Stimulated activated CD4-positive, alpha-beta T cell treated with anti-CD3 and anti-CD28 coated beads, Interleukin-12 subunit alpha, Interleukin-12 subunit beta, amount 100 ng/mL, for 48 hours (primary cell): ENCODE measurements around the gene C22orf31.

Source experiments
- DNase-seq, 3 donors: peaks; one replicate each; pipeline ENCODE4 v3.0.0-alpha.2; 2020; ENCODE audit warnings: low read depth in 2 of 3, low spot score in 1 of 3

Gene C22orf31

DNA sequence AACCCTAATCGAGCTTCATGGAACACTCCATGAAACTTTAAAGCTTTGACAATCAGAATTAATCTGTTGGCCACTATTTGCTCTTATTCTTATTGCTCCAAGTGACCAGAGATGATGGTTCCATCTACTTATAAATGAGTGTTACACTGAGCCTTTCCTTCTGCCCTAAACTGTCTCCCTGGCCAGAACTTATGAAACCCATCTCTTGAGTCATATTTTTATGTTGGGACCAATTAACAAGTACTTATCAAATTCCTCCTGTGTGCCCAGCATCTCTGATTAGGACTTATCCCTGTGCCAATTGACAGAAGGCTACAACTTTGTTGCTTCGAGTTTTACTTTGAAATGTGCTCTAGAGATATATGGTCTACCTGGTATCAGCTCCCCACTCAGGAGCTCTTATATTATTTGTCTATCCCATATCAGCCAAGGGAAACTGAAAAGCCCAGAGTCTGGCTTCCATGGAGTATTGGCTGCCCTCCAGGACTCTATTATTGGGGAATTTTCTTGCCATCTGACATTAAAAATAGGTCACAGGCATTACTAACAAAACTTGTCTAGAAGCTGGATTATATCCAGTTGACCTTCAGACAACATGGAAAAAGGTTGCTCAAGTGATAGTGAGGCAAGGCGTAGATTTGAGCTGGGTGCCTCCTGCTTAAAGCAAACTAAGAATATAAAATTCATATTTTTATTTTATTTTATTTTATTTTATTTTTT is 20.0 kb upstream of the C22orf31 start:
- no peak for DNase-seq

DNA sequence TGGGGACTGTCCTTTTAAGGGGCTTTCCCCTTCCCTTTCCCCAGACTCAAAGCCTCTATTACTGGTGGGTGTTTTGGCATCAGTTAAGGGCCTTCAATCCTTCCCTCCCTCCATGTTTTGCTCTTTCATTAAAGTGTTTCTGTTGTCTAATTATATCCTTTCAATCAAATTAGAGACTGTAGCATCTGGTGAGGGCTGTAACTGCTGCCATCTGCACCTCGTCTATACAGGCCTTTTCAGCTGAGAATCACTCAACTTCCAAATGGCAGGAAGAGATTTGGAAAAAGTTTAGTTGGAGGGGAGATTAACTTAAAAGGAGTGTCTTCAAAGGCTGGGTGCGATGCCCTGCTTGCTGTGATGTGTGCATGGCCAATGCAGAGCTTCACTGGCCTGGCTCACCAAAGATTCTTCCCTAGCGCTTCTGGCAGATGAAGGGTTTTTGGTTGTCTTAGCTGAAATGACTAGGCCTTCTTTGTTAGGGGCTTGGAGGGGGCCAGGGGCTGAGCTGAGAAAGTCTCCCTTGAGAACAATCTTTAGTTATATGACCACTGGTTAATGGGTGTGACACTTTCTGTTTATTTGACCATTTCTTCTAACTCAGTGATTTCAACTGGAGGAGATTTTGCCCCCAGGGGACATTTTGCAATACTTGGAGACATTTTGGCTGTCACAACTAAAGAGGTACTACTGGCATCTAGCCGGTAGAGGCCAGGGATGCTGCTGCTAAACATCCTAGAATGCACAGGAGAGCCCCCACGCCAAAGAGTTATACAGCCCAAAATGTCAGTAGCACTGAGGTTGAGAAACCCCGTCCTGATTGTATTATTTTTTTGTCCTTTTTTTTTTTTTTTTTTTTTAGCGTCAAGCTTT is 18.7 kb upstream of the C22orf31 start:
- no peak for DNase-seq

DNA sequence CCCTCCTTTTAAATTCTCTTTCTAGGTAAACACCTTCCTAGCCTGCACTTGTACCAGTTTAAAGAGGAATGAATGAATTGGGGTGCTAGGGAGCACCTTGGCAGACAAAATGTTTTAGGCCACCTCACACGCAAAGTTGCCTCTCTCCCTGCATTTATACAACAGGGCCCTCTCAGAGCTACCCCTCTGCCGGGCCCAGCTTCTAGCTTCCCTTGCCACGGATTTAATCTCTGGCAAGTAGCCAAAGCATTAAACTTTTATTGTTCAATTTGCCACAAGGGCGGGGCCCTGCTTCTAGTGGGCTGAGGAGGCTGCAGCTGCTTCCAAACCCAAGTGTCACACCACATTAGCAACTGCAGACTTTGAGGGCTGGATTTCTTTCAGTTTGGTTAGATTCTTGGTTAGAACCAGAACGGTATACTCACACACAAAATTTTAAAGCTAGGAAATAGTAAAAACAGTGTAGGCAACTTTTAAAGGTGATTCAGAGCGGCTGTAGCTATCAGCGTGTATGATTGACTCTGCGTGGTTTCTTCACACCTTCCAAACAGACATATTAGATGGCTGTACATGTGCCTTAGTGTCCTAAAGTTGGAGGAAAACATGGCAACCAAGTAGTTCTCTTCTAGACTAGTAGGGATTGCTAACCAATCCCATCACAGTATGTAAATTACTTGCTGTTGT is 17.7 kb upstream of the C22orf31 start:
- DNase-seq, result no peak

DNA sequence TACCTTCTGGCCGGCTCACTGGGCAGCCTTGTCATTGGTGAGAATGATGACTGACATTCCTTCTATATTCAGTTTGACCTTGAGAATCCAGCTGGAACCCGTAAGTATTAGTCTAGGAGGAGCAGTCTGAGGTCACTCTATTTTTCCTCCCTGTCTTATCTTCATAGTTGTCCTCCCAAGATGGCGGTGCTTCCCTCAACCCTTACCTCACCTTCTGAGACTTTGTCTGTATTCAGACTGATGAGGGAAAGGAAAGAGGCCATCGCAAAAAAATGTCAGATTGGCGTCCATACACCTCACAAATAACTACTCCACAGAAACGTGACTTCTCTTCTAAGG is 17.2 kb upstream of the C22orf31 start:
- no peak for DNase-seq

DNA sequence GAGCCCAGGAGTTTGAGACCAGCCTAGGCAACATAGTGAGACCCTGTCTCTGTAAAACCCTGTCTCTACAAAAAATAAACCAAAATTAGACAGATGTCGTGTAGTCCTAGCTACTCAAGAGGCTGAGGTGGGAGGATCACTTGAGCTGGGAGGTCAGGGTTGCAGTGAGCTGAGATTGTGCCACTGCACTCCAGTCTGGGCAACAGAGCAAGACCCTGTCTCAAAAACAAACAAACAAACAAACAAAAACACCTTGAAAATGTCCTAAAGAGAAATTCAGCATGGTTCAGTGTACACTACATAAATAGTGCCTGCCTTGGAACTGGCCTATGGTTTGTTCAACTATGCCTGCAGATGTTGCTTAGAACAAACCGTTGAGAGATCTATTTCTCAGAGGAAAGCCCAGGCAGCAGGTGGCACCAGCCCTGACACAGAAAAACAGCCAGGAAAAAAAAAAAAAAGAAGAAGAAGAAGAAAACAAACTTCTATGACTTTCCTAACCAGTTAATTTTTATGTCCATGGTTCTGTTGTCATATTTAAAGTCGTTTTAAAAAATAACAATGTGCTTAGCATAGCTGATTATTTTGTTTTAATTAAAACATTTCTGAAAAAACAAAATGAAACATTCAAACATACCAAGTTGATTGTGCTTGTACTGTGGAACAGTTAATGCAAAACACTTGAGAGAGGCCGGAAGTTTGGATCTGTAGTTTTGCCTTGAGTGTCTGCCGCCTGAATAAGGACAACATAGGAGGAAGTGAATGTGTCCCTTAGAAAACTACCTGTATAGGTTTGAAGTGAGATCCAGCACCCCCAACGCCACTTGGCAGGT is 16.6 kb upstream of the C22orf31 start:
- DNase-seq, result no peak

DNA sequence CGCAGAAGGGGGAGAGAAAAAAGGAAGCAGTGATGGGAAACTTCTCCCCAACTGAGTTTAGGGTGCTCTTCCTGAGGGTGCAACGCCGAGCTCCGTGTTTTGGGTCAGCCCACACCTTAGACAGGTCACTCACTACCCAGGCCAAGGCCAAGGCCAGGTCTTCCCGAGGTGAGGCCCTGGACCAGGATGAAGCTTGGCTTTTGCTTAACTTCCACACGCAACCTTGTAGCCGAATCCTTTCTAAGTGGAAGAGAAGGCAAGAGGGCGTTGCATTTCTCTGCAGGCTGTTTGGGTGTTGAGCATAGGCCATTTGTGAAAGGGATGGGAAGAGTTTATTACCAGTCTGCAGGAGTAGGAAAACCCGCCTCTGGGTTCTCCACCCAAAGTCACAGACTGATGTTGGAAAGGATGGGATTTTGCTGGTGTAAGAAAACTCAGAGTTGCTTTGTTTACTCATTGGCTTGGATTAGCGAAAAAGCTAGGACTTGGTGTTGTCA is 12.7 kb upstream of the C22orf31 start:
- DNase-seq, result no peak

DNA sequence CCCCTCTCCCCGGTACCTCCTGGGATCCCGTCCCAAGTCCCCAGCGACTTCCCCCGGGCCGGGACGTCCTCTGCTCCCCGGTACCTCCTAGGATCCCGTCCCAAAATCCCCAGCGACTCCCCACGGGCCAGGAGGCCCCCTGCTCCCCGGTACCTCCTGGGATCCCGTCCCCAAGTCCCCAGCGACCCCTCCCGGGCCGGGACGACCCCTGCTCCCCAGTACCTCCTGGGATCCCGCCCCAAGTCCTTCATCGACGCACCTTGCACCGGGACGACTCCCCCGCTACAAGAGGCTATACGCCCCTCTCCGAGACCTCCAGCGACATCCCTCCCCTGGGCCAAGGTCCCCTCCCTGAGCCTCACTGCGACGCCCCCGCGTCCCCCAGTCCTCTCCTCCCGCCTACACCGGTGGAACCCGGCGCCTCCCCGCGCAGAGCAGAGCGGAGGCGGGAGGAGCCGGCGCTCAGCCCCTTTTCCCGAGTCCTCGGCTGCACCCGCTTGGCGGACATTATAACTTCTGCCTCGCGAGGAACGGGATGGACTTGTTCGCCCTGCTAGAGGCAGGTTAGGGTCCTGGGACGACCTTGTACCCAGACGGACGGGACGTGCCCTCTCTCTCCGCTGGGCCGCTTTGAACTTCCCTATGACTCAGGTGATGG is 12.1 kb upstream of the C22orf31 start:
- DNase-seq, result peak in 1 of 3 donors; percentile 7

DNA sequence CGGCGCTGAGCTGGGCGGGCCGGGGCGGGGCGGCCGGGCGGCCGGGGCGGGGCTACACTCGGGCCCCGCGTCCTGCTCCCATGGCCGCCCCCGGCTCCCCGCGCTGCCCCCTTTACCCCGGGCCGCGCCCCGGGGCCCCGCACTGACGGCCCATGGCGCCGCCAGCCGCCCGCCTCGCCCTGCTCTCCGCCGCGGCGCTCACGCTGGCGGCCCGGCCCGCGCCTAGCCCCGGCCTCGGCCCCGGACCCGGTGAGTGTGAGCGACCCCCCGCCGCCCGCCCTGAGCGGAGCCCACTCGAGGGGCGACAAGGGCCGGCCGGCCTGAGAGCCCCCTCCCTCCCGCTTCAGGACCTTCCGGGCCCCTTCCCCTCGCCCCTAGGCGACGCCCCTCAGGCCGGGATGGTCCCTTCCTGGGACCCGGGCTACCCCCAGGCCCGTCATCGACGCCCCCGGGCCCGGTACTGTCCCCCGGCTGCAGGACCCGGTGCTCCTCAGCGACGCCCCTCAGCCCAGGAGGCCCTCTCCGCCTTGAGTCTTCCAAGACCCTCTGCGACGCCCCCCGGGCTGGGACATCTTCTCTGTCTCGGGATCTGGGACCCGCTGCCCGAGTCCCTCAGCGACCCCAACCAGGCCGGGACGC is 11.5 kb upstream of the C22orf31 start, which contains the start of gene KREMEN1:
Gene KREMEN1, plus strand, starts transcription at position 57 of the 639 bp plus-strand sequence. Its CDS starts 96 bp downstream, at position 153.
- DNase-seq, result no peak

DNA sequence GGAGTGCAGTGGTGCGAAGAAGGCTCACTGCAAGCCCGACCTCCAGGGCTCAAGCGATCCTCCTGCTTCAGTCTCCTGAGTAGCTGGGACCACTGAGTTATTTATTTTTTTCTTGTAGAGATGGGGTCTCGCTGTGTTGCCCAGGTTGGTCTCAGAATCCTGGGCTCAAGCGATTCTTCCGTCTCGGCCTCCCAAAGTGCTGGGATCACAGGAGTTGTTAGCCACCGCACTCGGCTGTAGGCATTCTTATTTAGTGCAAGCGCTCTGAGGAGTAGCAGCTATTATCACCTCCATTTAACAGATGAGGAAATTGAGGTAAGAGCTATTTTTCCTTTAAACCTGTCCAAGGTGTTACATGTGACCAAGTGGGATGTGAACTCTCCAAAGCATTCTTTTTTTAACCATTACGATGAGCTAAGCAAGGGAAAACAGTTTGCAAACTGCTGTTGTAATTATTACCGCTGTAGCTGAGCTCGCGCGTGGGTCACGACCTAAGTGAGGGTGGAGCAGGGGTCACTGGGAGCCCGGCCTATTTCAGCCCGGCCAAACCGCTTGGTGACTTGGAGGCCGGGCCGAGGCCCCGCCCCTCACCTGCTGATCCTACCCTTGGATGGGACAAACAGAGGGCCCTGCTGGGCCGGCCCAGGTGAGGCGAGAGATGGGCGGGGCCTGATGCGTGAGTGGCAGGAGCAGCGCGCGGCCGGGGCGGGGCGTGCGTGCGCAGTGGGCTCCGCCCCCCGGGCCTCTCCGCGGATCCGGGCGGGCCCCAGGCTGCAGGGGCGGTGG is 10.8 kb upstream of the C22orf31 start:
- peak; percentile 69 to 80 (median 73) for DNase-seq

DNA sequence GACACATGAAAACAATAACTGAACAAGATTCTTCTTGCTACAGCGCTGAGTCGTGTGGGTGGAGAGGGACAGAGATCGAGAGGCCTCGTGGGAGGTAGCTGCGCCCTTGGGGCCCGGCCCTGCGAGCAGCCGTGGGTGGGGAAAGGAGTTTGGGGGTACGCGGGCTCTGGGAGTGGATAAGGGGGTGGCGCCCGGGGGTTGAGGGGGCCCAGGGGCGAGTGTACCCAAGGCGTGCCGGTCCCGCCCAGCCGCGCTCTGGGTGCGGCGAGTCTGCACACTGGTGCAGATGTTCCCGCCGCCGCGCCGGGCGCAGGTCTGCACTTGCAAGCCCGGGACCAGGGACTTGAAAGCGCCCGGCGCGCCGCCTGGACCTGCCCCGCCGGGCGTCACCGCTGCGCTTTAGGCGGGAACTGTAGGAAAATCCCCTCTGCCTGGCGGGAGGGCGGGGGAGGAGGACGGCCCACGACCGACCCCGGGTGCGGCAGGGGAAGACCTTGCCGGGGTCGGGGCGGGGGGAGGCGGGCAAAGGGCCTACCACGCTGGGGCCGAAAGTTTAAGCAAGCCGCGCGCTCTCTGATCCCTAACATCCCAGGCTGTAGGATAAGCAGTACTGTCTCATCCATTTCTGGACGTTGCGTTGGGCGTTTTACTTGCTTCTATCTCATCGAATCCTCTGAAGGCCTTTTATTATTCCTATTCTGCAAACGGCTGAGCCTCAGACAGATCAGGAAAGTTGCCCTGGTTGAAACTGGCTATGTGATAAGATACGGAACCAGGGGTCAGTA is 9.8 kb upstream of the C22orf31 start:
- peak in 2 of 3 donors; percentile 8 to 43 for DNase-seq

DNA sequence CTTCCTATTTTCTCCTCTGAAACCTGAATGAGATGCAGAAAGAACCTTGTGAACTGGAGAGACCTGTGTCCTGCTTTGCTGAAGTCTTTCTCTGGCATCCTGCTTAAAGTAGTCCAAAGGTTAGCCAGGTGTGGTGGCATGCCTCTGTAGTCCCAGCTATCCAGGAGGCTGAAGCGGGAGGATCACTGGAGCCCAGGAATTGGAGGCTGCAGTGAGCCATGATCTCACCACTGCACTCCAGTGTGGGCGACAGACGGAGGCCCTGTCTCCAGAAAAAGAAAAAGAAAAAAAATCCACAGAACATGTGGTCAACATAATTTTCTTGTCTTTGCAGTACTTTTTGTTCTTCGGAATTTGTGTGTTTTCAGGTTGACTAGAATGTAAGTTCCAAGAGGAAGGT is 8.9 kb upstream of the C22orf31 start:
- DNase-seq, result no peak

DNA sequence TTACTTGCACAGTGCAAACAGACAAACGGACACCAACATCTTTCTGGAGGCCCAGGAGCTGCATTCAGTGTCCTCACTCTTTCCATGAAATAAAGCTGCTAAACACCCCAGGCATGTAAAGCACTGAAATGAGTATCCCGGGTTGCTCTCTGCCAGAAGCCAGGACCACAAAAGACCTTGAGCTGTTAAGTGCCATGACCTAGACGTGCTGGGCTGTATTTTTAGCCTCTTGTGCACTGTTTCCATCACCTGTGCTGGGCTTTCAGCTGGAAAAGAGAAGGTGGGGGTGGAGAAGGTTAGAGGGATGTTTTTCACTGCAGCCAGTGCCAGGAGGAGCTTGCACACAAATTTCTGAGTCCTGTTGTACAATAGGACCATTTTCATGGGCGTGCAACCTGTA is 7.8 kb upstream of the C22orf31 start:
- DNase-seq, result no peak

DNA sequence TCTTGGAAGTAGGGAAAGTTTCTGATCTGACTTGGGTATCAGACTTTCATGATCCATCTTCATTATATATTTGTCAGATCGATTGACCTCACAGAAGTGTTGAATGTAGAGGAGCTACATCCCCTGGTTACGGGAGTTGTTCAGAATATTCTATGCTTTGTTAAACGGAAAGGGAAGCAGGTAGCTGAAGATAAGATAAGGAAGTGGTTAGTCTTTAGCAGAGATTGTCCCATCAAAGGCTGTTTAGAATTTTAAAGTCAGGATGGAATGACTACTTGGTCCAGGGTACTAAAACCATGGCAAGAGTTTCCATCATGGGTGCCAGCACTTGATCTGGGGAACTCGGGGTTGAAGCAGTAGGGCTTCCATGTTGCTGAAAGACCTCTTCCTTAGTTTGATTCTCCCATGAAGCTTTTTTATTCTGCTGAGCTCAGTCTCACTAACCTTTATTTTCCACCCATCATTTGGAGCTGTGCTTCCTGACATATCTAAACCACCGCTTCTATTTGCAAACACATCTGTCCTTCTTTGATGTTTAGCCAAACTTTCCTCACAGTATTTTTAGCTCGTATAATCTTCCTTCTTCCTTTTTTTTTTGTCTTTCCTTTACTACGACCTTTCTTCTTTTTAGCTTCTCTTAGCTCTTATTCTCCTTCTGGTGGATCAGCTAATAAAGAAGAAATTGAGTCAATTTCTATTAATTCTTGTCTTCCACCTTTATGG is 4.0 kb upstream of the C22orf31 start:
- no peak for DNase-seq

DNA sequence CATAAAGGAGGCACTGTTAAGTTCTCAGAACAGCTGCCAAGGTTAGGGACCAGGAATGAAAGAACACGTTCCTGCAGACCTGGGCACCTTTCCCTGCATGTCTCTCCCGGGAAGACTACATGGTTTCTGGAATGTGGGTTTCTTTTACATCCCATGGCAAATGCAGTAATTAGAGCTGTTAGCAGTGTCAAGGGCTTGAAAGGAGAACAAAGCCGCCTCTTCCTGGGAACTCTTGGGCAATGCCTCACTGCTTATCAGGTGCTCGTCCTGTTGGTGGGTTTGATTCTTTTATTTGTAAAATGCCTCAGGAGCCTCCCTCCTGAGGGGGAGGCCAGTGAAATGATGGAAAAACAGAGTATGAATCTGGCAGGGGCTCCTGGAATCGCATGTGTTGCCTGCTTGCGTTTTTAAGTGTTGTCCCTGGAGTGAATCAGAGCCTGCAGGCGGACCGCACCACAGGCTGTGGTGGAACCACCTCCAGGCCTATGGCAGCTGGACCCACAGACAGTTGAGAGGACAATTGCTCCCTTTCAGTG is 723 bp upstream of the C22orf31 start:
- DNase-seq, result no peak

DNA sequence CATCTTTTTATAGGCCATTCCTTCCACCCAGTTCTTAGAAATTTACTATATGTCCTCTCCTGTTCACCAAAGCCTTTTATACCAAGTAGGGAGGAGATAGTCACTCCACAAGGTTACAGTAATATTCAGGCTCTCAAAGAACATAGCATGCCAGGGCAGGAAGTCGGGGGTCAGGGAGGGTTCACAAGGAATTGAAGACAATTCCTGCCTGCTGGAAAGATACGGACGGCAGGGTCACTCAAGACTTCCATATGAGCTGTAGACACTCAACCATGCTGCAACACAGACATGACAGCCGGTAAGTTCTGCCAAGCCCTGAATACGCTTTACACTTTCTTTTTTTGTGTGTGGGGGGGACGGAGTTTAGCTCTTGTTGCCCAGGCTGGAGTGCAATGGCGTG is 700 bp downstream of the C22orf31 start:
- DNase-seq, result no peak

DNA sequence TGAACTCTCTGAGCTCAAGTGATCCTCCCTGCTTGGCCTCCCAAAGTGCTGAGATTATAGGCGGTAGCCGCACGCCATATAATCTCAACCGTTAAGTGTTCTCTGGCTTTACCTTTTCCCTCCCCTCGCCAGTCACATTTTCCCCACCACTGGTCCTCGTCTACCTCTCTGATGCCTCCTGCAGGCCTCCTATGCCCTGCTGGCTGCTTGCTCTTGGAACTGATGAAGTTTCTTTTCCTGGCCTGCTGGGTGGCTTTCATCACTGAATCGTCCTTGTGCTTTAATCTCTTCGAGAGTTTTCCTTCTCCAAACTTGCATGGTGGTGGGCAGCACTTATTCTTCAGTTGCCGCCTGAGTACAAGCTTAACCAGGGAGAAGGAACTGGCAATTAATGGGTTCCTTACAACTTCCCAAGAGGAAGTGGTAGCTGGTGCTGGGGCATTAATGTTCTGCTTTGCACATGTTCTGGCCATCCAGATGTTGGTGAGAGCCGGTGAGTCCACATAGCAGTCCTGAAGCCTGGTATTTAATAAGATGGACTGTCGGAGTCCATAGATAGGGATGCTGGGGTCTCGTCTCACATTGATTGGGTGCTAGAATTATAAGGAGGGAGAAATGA is 1.3 kb downstream of the C22orf31 start:
- no peak for DNase-seq

DNA sequence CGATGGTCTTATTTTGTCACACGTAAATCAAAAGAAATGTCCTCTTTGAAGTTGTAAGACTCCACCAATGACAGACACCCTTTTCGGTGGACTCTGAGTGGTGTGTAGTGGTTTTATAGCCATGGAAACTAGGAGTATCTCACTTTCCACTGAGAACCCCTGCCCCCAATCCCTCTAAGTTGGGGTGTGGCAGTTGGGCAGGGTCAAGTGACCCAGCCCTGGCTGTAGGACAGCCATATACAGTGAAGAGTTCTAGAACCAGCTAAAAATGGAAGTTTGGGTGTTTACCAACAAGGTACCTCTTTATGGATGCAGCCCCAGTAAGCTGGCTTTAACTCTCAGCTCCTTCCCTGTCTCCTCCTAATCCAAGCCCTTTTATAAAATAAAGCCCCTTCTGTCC is 5.2 kb downstream of the C22orf31 start:
- DNase-seq, result no peak
